ENCODE measurements around the gene ZNF784. TPM values are rescaled to one million over a fixed set of nuclear protein-coding genes. Genes with fewer than 3 reads are reported as not detected.
A peak's percentile ranks its signal among the peaks of the same experiment; 100 is the strongest.

ZNF784 gene
- total RNA-seq, 1 experiment from 2014 or later: 9.9 TPM

GRCh38 chr19:55645512-55645881 lies 21.1 kb upstream of the ZNF784 start:
- peaks cover 20% of the 10 kb centered on the region for H3K4me1 Mint-ChIP-seq
- TF ChIP-seq ATF3 (CRISPR knock-in tag; conservative IDR thresholded peaks at IDR 0.05) (no peak), CBFB (CRISPR knock-in tag; IDR thresholded peaks at IDR 0.05; ENCODE audit: low read depth) (no peak), NR2C2 (CRISPR knock-in tag; IDR thresholded peaks at IDR 0.05) (no peak), JUN (CRISPR knock-in tag; IDR thresholded peaks at IDR 0.05) (no peak), IRF2 (CRISPR knock-in tag; IDR thresholded peaks at IDR 0.05; ENCODE audit: borderline replicate concordance, low read depth) (no peak), ZNF121 (CRISPR knock-in tag; IDR thresholded peaks at IDR 0.05) (no peak), ZNF512 (CRISPR knock-in tag; IDR thresholded peaks at IDR 0.05; ENCODE audit: borderline replicate concordance) (no peak), CREM (CRISPR knock-in tag; IDR thresholded peaks at IDR 0.05) (no peak), MXD4 (CRISPR knock-in tag; IDR thresholded peaks at IDR 0.05; ENCODE audit: borderline replicate concordance) (no peak), ESRRA (CRISPR knock-in tag; IDR thresholded peaks at IDR 0.05; ENCODE audit: borderline replicate concordance) (no peak)
- TF ChIP-seq, protein P1, sequence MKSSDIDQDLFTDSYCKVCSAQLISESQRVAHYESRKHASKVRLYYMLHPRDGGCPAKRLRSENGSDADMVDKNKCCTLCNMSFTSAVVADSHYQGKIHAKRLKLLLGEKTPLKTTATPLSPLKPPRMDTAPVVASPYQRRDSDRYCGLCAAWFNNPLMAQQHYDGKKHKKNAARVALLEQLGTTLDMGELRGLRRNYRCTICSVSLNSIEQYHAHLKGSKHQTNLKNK (CRISPR knock-in tag; IDR thresholded peaks at IDR 0.05): no peak
- TF ChIP-seq, protein P2, sequence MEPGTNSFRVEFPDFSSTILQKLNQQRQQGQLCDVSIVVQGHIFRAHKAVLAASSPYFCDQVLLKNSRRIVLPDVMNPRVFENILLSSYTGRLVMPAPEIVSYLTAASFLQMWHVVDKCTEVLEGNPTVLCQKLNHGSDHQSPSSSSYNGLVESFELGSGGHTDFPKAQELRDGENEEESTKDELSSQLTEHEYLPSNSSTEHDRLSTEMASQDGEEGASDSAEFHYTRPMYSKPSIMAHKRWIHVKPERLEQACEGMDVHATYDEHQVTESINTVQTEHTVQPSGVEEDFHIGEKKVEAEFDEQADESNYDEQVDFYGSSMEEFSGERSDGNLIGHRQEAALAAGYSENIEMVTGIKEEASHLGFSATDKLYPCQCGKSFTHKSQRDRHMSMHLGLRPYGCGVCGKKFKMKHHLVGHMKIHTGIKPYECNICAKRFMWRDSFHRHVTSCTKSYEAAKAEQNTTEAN (CRISPR knock-in tag; IDR thresholded peaks at IDR 0.05): no peak
- POLR2A ChIA-PET: no interaction called here
- H3K36me3 Mint-ChIP-seq: peaks cover 14% of the 10 kb centered on the region
- peak overlapping the region; percentile 49 for H3K4me3 Mint-ChIP-seq
- no peak overlapping the region for H3K27ac Mint-ChIP-seq
- DNase-seq (ENCODE audit: low spot score): no peak
- CTCF ChIA-PET: interaction anchor here (0.7 to 1.4 kb wide), 2 partner anchors 9 to 14 kb away, joined by 3 read pairs; partner anchors contain the start of gene U2AF2
- H3K9me3 Mint-ChIP-seq: no peaks in the 10 kb centered on the region
- peaks cover under 1% of the 10 kb centered on the region; the same call in 1 of the 2 replicates for H3K27me3 Mint-ChIP-seq (ENCODE audit: low read depth)
- ATAC-seq: no peak

DNA sequence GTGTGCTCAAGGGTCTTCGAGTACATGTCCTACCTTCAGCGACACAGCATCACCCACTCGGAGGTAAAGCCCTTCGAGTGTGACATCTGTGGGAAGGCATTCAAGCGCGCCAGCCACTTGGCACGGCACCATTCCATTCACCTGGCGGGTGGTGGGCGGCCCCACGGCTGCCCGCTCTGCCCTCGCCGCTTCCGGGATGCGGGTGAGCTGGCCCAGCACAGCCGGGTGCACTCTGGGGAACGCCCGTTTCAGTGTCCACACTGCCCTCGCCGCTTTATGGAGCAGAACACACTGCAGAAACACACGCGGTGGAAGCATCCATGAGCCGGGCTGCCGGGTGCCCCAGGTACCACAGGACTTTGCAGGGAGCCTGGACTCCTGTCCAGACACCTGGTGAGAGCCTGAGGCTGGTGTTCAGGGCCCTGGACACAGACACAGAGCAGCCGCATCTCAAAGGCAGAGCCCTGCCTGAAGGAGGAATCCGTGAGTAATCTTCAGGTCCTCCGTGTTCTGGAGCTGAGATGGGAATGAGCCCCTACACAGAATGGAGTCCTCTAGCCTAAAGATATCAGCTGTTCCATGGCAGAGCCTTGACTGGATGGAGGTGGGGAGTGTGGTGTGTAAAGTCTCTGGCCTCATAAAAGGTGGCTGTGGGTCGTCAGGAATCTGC lies 20.6 kb upstream of the ZNF784 start:
- peaks cover 24% of the 10 kb centered on the region for H3K4me1 Mint-ChIP-seq
- peak overlapping the region; percentile 89 for H3K4me3 Mint-ChIP-seq
- POLR2A ChIA-PET: no interaction called here
- H3K9me3 Mint-ChIP-seq: no peaks in the 10 kb centered on the region
- DNase-seq (ENCODE audit: low spot score) (no peak), ATAC-seq (no peak)
- CTCF ChIA-PET: interaction anchor here (1.4 kb wide), 1 partner anchor 10 kb away, joined by 3 read pairs; the partner anchor contains the start of gene U2AF2
- no peak for TF ChIP-seq OVOL2 (CRISPR knock-in tag; IDR thresholded peaks at IDR 0.05; ENCODE audit: borderline replicate concordance)
- no peak for TF ChIP-seq STAT6 (CRISPR knock-in tag; conservative IDR thresholded peaks at IDR 0.05; ENCODE audit: low read depth)
- TF ChIP-seq ESRRA (CRISPR knock-in tag; IDR thresholded peaks at IDR 0.05; ENCODE audit: borderline replicate concordance): 0 out of 2 replicates have a peak, but pooled peaks have one; percentile 36
- TF ChIP-seq GABPB1 (CRISPR knock-in tag; IDR thresholded peaks at IDR 0.05): no peak
- TF ChIP-seq, protein P3, sequence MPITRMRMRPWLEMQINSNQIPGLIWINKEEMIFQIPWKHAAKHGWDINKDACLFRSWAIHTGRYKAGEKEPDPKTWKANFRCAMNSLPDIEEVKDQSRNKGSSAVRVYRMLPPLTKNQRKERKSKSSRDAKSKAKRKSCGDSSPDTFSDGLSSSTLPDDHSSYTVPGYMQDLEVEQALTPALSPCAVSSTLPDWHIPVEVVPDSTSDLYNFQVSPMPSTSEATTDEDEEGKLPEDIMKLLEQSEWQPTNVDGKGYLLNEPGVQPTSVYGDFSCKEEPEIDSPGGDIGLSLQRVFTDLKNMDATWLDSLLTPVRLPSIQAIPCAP (CRISPR knock-in tag; IDR thresholded peaks at IDR 0.05): no peak
- H3K36me3 Mint-ChIP-seq: peaks cover 13% of the 10 kb centered on the region
- H3K27ac Mint-ChIP-seq: no peak overlapping the region
- H3K27me3 Mint-ChIP-seq (ENCODE audit: low read depth): peaks cover 4% of the 10 kb centered on the region
